Measurements from ENCODE around the gene TRAK1. TPM values are rescaled to one million over a fixed set of nuclear protein-coding genes. Genes with fewer than 3 reads are reported as not detected.

Gene TRAK1
- total and polyA plus RNA-seq, 7 donors, result 17.6 to 42.7 (median 31.8) TPM

DNA sequence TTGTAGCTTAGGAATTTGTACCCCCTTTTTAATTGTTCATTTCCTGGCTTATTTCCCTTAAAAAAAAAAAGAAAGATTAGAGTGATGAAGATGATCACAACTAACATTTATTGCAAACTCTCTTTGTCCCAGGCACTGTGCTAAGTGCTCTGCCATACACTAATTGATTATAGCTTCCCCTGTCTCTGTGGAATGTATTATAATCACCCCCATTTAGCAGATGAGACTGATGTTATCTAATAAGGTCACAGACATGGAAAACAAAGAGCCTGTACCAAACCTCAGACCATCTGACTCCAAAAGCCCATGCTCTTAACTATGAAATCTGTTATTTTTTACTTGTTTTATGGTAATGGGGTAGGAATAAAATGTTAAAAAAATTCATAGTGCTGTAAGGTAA, 53.1 kb downstream of the TRAK1 start:
- Histone ChIP-seq H3K36me3 (peaks cover 0 to 4% (median 0%) of the 10 kb centered on the region in 4 donors), H3K4me1 (peaks cover 0 to 14% (median 7%) of the 10 kb centered on the region in 4 donors), H3K4me3 (no peak overlapping the region), H3K9me3 (no peaks in the 10 kb centered on the region), H3K27me3 (no peaks in the 10 kb centered on the region), H3K27ac (no peak overlapping the region)
- DNase-seq, result no peak
- intact Hi-C loops (cut with DNase I), result no loop called here
- no peak for TF ChIP-seq EP300 (IDR thresholded peaks at IDR 0.05)
- no peak for TF ChIP-seq POLR2AphosphoS5 (IDR thresholded peaks at IDR 0.05)
- TF ChIP-seq, protein P1, sequence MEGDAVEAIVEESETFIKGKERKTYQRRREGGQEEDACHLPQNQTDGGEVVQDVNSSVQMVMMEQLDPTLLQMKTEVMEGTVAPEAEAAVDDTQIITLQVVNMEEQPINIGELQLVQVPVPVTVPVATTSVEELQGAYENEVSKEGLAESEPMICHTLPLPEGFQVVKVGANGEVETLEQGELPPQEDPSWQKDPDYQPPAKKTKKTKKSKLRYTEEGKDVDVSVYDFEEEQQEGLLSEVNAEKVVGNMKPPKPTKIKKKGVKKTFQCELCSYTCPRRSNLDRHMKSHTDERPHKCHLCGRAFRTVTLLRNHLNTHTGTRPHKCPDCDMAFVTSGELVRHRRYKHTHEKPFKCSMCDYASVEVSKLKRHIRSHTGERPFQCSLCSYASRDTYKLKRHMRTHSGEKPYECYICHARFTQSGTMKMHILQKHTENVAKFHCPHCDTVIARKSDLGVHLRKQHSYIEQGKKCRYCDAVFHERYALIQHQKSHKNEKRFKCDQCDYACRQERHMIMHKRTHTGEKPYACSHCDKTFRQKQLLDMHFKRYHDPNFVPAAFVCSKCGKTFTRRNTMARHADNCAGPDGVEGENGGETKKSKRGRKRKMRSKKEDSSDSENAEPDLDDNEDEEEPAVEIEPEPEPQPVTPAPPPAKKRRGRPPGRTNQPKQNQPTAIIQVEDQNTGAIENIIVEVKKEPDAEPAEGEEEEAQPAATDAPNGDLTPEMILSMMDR (IDR thresholded peaks at IDR 0.05), result no peak
- TF ChIP-seq POLR2A (IDR thresholded peaks at IDR 0.05), result no peak

DNA sequence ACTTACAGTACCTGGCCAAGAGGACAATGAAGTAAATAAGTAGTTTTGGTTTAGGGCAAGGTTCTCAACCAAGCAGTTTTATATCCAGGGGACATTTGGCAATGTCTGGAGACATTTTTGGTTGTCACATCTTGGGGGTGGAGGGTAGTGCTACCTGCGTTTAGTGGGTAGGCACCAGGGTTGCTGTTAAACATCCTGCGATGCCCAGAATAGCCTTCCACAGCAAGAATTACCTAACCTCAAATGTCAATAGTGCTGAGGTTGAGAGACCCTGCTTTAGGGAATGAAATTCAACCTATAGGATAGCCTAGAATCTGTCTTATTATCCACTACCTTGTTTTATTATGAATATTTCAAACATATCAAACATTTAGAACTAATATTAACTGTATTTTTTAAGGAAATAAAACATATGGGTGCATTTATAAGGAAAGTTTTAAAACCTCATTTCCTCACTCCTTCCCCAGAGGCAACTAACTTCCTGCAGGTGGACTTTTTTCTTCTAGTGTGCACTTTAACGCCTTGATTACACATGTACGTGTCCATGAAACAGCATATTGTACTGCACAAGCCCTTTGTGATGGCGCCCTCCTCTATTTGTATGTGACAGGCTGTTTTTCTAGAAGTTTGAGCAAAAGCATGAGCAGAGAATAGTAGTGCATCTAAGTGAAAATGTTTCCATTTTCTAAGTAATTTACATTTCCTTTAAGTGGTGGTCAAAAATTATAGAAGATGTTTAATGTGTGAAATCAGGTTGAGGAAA, 57.1 kb downstream of the TRAK1 start:
- H3K4me3 ChIP-seq, result peak overlapping the region in 1 of 4 donors; percentile 7
- no peaks in the 10 kb centered on the region for H3K27me3 ChIP-seq
- intact Hi-C loops (cut with DNase I), result no loop called here
- peaks cover 0 to 30% (median 19%) of the 10 kb centered on the region in 4 donors for H3K4me1 ChIP-seq
- no peak overlapping the region for H3K27ac ChIP-seq
- H3K36me3 ChIP-seq, result no peaks in the 10 kb centered on the region
- 41 to 42% methylated on average over 5 of the region's 5 CpGs for WGBS, 2 donors
- TF ChIP-seq POLR2AphosphoS5 (IDR thresholded peaks at IDR 0.05), result no peak
- no peak for TF ChIP-seq EP300 (IDR thresholded peaks at IDR 0.05)
- no peak for TF ChIP-seq POLR2A (IDR thresholded peaks at IDR 0.05)
- TF ChIP-seq, protein P1 (IDR thresholded peaks at IDR 0.05), result no peak
- H3K9me3 ChIP-seq, result no peaks in the 10 kb centered on the region
- no peak for DNase-seq

DNA sequence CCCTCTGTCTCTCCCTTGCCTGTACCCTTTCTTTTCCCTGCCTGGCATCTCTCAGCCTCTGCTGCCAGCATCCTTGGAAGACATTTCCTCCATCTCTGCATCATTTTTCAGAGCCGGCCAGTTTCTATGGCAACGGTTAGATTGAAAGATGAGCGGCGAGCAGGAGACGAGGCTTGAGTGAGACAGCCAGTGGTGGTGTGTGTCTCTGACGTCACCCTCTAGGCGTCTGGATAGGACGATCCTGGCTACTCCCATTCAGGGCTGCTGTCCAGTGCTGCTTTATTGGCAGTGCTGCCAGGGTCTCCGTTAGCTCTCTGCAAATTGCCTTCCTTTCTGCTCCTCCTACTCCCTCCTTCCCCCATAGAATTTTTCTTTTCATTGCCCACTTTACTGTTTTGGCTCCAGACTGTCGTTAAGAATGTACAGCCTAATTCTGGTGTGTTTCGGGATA, 57.9 kb downstream of the TRAK1 start:
- WGBS, 2 donors, result 69 to 80% methylated on average over 11 of the region's 11 CpGs
- no peaks in the 10 kb centered on the region for H3K36me3 ChIP-seq
- H3K27me3 ChIP-seq, result no peaks in the 10 kb centered on the region
- H3K9me3 ChIP-seq, result no peaks in the 10 kb centered on the region
- H3K4me1 ChIP-seq, result peaks cover 0 to 30% (median 19%) of the 10 kb centered on the region in 4 donors
- intact Hi-C loops (cut with DNase I), result no loop called here
- no peak overlapping the region for H3K27ac ChIP-seq
- peak overlapping the region in 1 of 4 donors; percentile 7 for H3K4me3 ChIP-seq
- TF ChIP-seq EP300 (IDR thresholded peaks at IDR 0.05), result no peak
- TF ChIP-seq, protein P1 (IDR thresholded peaks at IDR 0.05), result no peak
- no peak for TF ChIP-seq POLR2A (IDR thresholded peaks at IDR 0.05)
- TF ChIP-seq POLR2AphosphoS5 (IDR thresholded peaks at IDR 0.05), result peak in 1 of 4 donors; percentile 7
- DNase-seq, result peak; percentile 87

DNA sequence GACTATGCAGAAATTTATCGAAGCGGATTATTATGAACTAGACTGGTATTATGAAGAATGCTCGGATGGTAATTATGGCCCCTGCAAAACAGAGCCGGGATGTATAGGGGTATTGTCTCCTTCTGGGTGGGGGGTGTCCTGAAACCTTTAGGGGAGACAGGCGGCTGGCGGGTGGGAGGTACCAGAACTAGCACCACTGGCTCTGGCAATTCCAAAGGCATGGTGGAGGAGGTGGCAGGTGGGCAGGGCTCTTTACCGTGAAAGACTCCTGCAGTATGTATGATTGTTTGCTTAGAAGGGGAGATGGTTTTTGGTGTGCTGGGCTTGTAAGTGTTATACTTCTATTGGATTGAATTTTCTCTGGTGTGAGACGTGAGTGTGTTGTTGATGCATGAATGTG, 58.4 kb downstream of the TRAK1 start:
- TF ChIP-seq, protein P1 (IDR thresholded peaks at IDR 0.05), result no peak
- no peak for TF ChIP-seq EP300 (IDR thresholded peaks at IDR 0.05)
- TF ChIP-seq POLR2AphosphoS5 (IDR thresholded peaks at IDR 0.05), result no peak
- TF ChIP-seq POLR2A (IDR thresholded peaks at IDR 0.05), result no peak
- no peak overlapping the region for H3K4me3 ChIP-seq
- intact Hi-C loops (cut with DNase I), result no loop called here
- no peak overlapping the region for H3K27ac ChIP-seq
- H3K27me3 ChIP-seq, result no peaks in the 10 kb centered on the region
- DNase-seq, result no peak
- H3K9me3 ChIP-seq, result no peaks in the 10 kb centered on the region
- no peaks in the 10 kb centered on the region for H3K36me3 ChIP-seq
- WGBS, 2 donors, result 83 to 89% methylated on average over 8 of the region's 8 CpGs
- H3K4me1 ChIP-seq, result peaks cover 0 to 30% (median 19%) of the 10 kb centered on the region in 4 donors
